NB4 (cell line): Measurements from ENCODE around the gene SLC5A7.

ENCODE experiments used
- CTCF ChIP-seq: IDR thresholded peaks from one replicate; pipeline ENCODE4 v1.5.1; 2012; ENCODE audit warnings: low read depth, low read length
- MAX ChIP-seq: IDR thresholded peaks from 2 replicates; pipeline ENCODE4 v1.6.1; 2011; ENCODE audit warnings: low read depth, low read length
- MYC ChIP-seq: IDR thresholded peaks from 2 replicates; pipeline ENCODE4 v1.6.1; 2011; ENCODE audit warnings: low read depth, low read length
- POLR2A ChIP-seq: IDR thresholded peaks from 2 replicates; pipeline ENCODE4 v1.6.1; 2011; ENCODE audit warnings: mild to moderate bottlenecking; ENCODE audit not compliant: insufficient read length; ENCODE audit errors: extremely low read depth

- TF ChIP-seq CTCF (no peak), POLR2A (no peak), MYC (no peak), MAX (no peak)
Measured at GRCh38 chr2:108048752-108049151, 62.4 kb downstream of the SLC5A7 start.
